DND-41 (cell line): ENCODE data around the gene FMOD.
A peak's percentile ranks its signal among the peaks of the same experiment; 100 is the strongest.

ENCODE experiments used
- ATAC-seq: fragments of 200-7000 bp; cut with Tn5 transposase; 3 replicates; pipeline ENCODE4 v1.9.1; 2021; ENCODE audit warnings: low read depth; ENCODE audit not compliant: insufficient read depth
- DNase-seq: peaks from one replicate; pipeline ENCODE4 v3.0.0-alpha.2; 2020
- H2AFZ ChIP-seq: 2 replicates; pipeline ENCODE4 v1.6.0; 2012; ENCODE audit warnings: low read depth, low read length
- H3K27ac ChIP-seq: 2 replicates; pipeline ENCODE4 v1.5.1; 2012; ENCODE audit warnings: low read length, inconsistent platforms
- H3K27me3 ChIP-seq: fragments of 200-600 bp; sonication (generic); 2 replicates; pipeline ENCODE4 v1.6.0; 2012; ENCODE audit warnings: low read length, mild to moderate bottlenecking, inconsistent platforms; ENCODE audit not compliant: insufficient read depth, poor library complexity
- H3K36me3 ChIP-seq: 2 replicates; pipeline ENCODE4 v1.5.1; 2012; ENCODE audit warnings: low read length, inconsistent platforms; ENCODE audit not compliant: insufficient read depth
- H3K4me1 ChIP-seq: 2 replicates; pipeline ENCODE4 v1.5.1; 2012; ENCODE audit warnings: mild to moderate bottlenecking, low read length; ENCODE audit not compliant: insufficient read depth
- H3K4me2 ChIP-seq: 2 replicates; pipeline ENCODE4 v1.6.0; 2012; ENCODE audit warnings: mild to moderate bottlenecking, moderate library complexity, low read length, inconsistent platforms; ENCODE audit not compliant: insufficient read depth
- H3K4me3 ChIP-seq, 2 experiments: fragments of 200-600 bp in 1 of 2; shearing (Covaris generic) in 1 of 2; 2 replicates each; pipeline ENCODE4 v1.5.1; 2012 to 2016; ENCODE audit warnings: inconsistent platforms in 2 of 2, low read length in 2 of 2, mild to moderate bottlenecking in 2 of 2, low read depth in 1 of 2, moderate library complexity in 1 of 2
- H3K79me2 ChIP-seq: 2 replicates; pipeline ENCODE4 v1.6.0; 2012; ENCODE audit warnings: low read length, inconsistent platforms; ENCODE audit not compliant: insufficient read depth
- H3K9ac ChIP-seq: 2 replicates; pipeline ENCODE4 v1.6.0; 2012; ENCODE audit warnings: low read depth, mild to moderate bottlenecking, inconsistent platforms, low read length, moderate library complexity
- H3K9me3 ChIP-seq: 2 replicates; pipeline ENCODE4 v1.5.1; 2012; ENCODE audit warnings: low read length, moderate library complexity, mild to moderate bottlenecking, inconsistent platforms; ENCODE audit not compliant: insufficient read depth, severe bottlenecking
- H4K20me1 ChIP-seq: 2 replicates; pipeline ENCODE4 v1.6.0; 2012; ENCODE audit warnings: low read length; ENCODE audit not compliant: insufficient read depth
- CTCF ChIP-seq: IDR thresholded peaks from 2 replicates; pipeline ENCODE4 v1.5.1; 2012; ENCODE audit warnings: borderline replicate concordance, low read length, moderate library complexity, mild to moderate bottlenecking; ENCODE audit not compliant: poor library complexity, severe bottlenecking; ENCODE audit errors: extremely low read depth
- EZH2 ChIP-seq: IDR thresholded peaks from 3 replicates; pipeline ENCODE4 v1.6.1; 2012; ENCODE audit warnings: borderline replicate concordance, low read depth, mild to moderate bottlenecking, moderate library complexity, low read length, inconsistent platforms; ENCODE audit not compliant: severe bottlenecking

Gene FMOD

GRCh38 chr1:203328714-203329122 lies 22.2 kb downstream of the FMOD start:
- peak overlapping the region; percentile 21 for H3K27ac ChIP-seq
- peaks cover 46% of the 10 kb centered on the region for H3K4me1 ChIP-seq
- no peaks in the 10 kb centered on the region for H3K9me3 ChIP-seq
- no peaks in the 10 kb centered on the region for H3K27me3 ChIP-seq
- no peaks in the 10 kb centered on the region for H4K20me1 ChIP-seq
- no peak overlapping the region for H2AFZ ChIP-seq
- no peak overlapping the region for H3K4me3 ChIP-seq
- H3K36me3 ChIP-seq: no peaks in the 10 kb centered on the region
- H3K9ac ChIP-seq: no peak overlapping the region
- H3K4me2 ChIP-seq: no peak overlapping the region
- ATAC-seq (no peak), DNase-seq (no peak)
- H3K79me2 ChIP-seq: no peaks in the 10 kb centered on the region
- TF ChIP-seq EZH2 (no peak), CTCF (no peak)

- no peaks in the 10 kb centered on the region for H3K79me2 ChIP-seq
- peak overlapping the region; percentile 71 for H3K4me2 ChIP-seq
- H3K27ac ChIP-seq: peak overlapping the region; percentile 89
- H3K4me3 ChIP-seq: peak overlapping the region in 1 of 2 experiments; percentile 54; a peak in 3 of 4 replicates
- no peaks in the 10 kb centered on the region for H3K27me3 ChIP-seq
- DNase-seq: peak; percentile 72
- peak overlapping the region; percentile 75 for H3K9ac ChIP-seq
- peak overlapping the region; percentile 76 for H2AFZ ChIP-seq
- H3K9me3 ChIP-seq: no peaks in the 10 kb centered on the region
- H3K36me3 ChIP-seq: no peaks in the 10 kb centered on the region
- peak; percentile 64 for ATAC-seq
- H3K4me1 ChIP-seq: peaks cover 54% of the 10 kb centered on the region
- TF ChIP-seq CTCF: peak; percentile 73
- no peak for TF ChIP-seq EZH2
- no peaks in the 10 kb centered on the region for H4K20me1 ChIP-seq
Observed at GRCh38 chr1:203327684-203328457, 23.1 kb downstream of the FMOD start.

- Histone ChIP-seq H3K4me1 (peaks cover 62% of the 10 kb centered on the region), H3K79me2 (no peaks in the 10 kb centered on the region), H3K27me3 (no peaks in the 10 kb centered on the region), H3K4me3 (peak overlapping the region in 1 of 2 experiments; percentile 54; a peak in 3 of 4 replicates), H3K4me2 (peak overlapping the region; percentile 71), H2AFZ (peak overlapping the region; percentile 76), H3K36me3 (no peaks in the 10 kb centered on the region), H3K9me3 (no peaks in the 10 kb centered on the region), H3K9ac (peak overlapping the region; percentile 75), H4K20me1 (no peaks in the 10 kb centered on the region), H3K27ac (peak overlapping the region; percentile 98)
- ATAC-seq: peak; percentile 87
- TF ChIP-seq EZH2 (no peak), CTCF (no peak)
- DNase-seq: peak; percentile 94
Observed at GRCh38 chr1:203326830-203327683, 23.9 kb downstream of the FMOD start.
